HG03135 (cell line): ENCODE results near the gene ZNF425.
"Not testable (repeated sequence)": the region's sequence is repeated elsewhere in the genome, so short reads cannot be mapped to it uniquely, and the experiment has no call there.

ENCODE experiments used
- ATAC-seq: cut with Tn5 transposase; IDR thresholded peaks from one replicate; pipeline ENCODE4 v1.9.1; 2021; ENCODE audit warnings: mild to moderate bottlenecking, moderate library complexity; ENCODE audit not compliant: unreplicated experiment

ZNF425 gene, protein sequence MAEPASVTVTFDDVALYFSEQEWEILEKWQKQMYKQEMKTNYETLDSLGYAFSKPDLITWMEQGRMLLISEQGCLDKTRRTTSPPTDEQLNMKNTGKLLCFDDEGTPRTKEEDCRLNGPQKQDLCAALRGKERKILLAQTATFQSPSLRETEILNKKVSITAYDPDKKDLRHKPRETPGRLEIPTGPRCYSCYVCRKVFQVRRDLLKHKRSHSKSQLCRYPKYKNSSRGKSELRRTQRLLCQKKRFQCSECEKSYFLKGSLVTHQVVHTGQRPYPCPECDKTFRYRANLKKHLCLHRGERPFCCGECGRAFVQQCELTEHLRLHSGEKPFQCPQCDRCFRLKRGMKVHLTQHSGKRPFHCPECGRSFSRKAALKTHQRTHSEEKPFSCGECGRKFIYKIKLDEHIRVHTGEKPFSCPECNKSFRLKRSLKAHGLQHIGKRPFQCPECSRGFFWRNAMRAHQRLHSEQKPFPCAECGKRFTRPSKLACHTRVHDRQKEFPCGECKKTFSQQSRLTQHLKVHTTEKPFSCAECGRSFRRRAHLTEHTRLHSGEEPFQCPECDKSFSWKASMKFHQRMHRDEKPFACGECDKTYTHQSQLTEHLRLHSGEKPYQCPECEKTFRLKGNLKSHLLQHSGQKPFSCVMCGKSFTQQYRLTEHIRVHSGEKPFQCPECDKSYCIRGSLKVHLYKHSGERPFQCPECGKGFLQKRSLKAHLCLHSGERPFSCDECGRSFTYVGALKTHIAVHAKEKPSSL

DNA sequence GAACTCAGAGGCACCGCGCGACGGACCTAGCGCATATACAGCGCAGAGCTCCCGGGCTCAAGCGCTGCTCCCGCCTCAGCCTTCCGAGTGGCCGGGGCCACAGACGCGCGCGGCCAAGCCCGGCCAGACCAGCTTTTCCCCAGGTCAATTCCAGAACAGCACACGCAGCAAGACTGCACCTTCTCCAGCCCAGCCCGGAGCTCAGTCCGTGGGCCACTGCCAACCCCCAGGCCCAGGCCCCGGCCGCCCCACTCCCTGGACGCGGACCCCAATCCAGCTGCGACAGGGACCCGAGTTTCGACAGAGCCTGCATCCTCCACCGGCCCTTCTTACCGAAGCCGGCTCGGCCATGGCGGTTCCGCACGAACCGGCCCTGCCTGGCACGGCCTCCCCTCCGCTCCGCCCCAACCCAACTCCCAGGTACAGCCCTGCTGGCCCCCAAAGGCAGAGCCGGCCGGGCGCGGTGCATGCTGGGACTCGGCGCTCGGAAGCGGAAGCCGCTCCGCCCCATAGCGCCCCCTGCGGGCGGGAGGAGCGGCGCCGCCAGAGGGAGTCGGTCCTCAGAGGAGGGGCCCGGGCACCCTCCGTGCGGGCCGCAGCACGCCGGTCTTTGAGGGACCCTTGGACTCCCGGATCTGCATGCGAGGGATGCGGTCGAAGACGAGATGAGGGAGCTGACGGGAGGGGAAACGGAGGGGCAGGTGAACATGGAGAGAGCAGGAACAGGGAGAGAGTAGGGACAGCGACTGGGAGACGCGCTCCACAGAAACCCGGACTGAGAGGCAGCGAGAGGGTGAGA lies at the start of gene ZNF425:
ZNF425 (minus strand) TSS at position 462 of the 799 bp plus-strand sequence; CDS start at position 351, 111 bp downstream.
- peak; percentile 78 for ATAC-seq

DNA sequence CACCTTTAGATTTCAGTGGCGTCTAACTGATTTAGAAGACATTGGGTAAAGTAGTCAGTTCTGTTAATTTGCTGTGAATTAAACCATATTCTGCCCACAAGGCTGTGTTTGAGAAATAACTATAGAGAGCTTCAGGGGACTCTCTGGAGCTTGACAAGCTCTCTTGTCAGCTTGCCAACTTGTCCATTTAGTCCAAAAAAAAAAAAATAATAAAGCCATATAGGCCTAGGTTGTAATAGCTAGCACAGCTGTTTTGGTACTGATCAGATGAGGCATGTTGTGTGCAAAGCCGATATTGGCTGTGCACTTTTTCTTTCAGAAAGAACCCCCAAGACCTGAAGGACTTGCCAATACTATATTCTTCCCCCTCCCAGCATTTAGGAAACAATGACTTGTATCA lies 49.0 kb upstream of the ZNF425 start:
- no peak for ATAC-seq

DNA sequence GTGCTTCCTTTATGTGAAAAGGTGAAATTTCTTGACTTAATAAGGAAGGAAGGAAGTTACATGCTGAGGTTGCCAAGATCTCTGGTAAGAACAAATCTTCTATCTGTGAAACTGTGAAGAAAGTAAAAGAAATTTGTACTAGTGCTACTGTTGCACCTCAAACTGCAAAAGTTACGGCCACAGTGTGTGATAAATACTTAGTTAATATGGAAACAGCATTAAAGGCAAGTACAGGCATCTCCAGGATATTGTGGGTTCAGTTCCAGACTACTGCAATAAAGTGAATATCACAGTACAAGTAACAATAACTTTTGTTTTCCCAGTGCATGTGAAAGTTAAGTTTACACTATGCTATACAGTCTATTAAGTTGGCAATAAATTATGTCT lies 46.4 kb upstream of the ZNF425 start:
- ATAC-seq = no peak

DNA sequence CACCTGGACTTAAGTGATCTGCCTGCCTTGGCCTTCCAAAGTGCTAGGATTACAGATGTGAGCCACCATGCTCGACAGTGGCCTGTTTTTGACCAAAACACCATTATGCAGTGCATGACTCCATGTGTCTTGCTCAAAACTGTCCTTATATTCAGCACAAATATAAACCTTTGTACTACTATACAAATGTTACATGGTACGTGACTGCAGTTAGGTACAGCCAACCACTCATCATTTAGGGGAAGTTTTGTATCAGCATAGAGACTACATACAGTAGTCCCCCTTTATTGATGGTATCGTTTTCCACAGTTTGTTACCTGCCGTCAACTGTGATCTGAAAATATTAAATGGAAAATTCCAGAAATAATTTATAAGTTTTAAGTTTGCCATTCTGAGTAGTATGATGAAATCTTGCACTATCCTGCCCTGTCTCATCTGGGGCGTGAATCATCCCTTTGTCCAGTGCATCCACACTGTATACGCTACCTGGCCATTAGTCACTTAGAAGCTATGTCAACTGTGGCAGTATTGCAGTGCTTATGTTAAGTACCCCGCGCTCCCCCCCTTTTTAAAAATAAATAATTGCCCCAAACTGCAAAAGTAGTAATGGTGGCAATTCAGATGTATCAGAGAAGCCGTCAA lies 45.9 kb upstream of the ZNF425 start:
- ATAC-seq = no peak

DNA sequence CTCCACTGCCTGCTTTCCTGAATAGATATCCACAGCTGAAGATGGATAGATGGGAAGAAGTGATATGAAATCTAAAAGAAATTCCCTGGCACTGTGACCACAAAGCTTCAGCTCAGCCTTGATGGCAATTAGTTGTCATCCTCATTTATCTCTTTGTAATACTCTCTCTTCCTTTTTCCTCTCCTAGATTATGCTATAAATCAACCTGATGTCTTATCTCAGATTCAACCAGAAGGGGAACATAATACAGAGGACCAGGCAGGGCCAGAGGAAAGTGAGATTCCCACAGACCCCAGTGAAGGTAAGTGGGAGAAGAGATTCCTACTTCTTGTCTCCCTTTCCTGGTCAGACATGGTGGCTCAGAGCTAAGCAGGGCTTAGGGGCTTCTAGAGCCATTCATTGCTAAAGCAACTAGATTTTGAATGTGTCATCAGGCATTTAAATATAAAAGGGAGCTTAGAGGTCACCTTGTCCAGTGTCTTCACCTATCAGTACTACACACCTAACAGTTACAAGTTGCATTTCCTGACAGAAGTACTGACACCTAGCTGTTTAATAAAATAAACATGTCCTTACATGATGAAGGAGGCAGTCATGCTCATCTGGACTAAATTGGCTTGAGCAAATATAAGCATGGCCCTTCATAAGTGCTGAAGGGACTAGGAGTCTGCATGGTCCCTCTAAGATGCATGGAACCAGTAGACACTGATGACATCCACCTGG lies 40.7 kb upstream of the ZNF425 start:
- no peak for ATAC-seq

DNA sequence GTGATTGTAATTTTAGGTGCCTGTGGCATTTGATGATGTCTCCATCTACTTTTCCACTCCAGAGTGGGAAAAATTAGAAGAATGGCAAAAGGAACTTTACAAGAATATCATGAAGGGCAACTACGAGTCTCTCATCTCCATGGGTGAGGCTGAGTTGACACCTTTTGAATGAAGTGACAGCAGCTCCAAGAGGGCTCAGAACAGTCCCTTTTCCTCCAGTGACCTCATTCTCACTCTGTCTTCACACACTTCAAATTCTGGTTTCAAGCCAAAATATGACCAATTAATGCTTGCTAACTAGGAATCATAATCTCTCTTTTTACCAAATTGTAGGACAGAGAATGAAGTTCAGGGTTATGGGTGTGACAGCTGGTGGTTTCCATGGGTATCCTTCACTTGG lies 40.0 kb upstream of the ZNF425 start:
- no peak for ATAC-seq

DNA sequence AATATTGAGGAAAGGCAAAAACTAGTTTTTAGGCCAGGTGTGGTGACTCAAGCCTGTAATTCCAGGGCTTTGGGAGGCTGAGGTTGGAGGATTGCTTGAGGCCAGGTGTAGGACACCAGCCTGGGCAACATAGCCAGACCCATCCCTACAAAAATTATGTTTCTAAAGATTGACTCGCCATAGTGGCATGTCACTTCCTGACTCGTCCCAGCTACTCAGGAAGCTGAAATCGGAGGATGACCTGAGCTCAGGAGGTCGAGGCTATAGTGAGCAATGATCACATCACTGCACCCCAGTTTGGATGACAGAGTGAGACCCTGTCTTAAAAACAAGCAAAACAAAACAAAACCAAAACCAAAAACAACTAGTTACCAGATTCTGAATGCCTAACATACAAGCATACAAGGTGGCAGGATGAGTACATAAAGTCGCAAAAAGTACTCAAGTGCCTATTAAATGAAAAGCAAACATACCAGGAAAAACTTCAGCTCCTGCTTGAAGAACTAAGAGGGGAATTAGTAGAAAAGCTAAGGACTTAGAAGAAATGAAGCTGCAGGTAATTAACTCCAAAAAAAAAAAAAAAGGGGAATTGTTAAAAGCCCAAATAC lies 35.2 kb upstream of the ZNF425 start:
- no peak for ATAC-seq

DNA sequence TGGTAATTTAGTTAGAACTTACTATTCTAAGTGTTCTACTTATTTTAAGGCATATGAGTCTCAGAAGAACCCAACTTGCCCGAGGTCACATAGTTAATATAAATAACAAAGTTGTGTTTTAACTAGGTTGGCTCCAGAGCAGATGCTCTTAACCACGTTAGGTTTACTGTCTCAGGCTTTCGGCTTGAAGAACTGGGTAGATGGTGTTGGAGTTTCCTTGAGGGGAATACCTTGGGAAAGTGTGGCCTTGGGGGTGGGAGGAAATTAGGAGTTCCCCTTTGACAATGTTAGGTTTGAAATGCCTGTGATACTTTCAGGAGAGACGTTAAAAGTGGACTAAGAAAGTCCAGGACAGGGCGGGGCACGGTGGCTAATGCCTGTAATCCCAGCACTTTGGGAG lies 30.8 kb upstream of the ZNF425 start:
- ATAC-seq = no peak

DNA sequence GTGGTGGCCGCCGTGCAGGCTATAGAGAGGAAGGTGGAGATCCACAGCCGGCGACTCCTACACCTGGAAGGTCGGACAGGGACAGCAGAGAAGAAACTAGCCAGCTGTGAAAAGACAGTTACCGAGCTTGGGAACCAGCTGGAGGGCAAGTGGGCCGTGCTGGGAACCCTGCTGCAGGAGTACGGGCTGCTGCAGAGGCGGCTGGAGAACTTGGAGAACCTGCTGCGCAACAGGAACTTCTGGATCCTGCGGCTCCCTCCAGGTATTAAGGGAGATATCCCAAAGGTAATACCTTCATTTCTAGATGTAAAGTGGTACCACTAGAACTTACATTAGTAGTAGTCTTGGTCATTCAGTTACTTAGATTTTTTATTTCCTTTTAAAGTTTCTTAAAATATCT lies 27.9 kb upstream of the ZNF425 start:
- no peak for ATAC-seq

DNA sequence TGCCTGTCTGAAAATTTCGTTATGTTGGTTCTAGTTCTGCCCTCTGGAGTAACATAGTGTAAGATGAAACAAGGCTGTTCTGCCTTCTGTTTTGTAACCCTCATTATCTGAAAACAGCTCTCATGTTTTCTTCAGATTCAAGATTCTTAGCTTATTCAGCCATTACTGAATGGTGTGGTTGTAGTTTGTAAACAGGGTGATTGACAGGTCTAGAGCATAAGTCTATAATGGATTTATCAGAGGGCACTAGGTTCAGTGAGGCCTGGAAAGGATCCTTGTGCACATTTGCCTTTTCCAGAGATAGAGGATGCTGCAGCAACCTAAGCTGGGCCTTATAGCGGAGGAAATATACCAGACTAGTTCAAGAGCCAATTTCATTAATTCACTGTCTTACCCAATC lies 27.2 kb upstream of the ZNF425 start:
- no peak for ATAC-seq

DNA sequence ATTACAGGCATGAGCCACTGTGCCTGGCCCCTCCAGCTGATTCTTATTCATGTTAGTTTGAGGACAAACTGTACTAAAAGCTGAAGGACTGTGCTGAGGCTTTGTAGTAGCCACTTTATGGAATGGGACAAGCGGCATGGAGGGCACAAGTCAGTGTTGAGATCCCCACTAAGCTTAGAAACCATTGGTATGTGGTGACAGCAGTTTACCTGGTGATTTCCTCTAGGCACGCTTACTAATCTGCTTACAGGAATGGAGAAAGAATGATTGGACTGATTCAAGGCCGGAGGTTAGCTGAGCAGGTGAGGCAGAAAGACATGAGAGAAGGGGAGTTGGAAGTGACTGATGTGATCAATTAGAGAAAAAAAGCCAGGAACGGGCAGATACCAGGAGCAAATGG lies 24.9 kb upstream of the ZNF425 start:
- no peak for ATAC-seq

DNA sequence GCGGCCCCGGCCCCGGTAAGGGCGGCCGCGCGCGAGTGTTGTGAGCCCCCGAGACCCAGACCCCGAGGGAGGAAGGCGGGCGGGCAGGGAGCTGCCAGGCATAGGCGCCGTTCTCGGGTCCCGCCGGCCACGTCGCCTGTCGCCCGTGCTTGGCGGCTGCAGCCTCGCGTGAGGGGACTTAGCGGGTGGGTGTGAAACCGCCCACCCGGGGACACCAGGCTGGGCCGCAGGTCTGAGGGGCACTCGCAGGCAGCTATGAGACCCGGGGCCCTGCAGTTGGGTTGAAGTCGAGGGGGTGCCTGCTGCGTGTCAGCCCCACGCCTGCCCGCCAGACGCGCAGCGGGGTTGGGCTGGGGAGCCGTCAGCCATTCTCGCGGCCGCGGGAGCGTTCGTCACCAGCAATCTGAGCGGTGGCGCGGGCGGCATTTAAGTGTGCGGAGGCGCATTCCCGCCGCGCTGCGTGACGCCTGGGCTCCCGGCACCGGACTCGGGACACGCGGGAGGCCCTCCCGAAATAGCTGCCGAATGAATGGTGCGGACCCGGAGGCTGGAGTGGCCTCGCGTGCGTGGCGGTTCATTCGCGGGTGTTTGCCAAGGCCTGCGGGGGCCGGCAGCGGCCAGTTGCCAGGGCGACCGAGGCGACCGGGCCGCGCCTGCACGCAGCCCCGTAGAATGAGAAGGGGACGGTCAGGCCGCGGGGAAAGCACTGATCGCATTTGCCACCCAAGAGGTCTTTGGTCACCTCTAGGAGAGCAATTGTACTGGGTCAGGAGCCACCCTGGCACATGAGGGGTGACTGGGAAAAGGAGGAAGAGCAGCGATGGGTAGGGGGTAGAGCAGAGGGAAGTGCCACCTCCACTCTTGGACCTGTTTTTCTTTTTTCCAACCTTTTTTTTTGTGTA lies 21.9 kb upstream of the ZNF425 start:
- ATAC-seq = peak; percentile 36

DNA sequence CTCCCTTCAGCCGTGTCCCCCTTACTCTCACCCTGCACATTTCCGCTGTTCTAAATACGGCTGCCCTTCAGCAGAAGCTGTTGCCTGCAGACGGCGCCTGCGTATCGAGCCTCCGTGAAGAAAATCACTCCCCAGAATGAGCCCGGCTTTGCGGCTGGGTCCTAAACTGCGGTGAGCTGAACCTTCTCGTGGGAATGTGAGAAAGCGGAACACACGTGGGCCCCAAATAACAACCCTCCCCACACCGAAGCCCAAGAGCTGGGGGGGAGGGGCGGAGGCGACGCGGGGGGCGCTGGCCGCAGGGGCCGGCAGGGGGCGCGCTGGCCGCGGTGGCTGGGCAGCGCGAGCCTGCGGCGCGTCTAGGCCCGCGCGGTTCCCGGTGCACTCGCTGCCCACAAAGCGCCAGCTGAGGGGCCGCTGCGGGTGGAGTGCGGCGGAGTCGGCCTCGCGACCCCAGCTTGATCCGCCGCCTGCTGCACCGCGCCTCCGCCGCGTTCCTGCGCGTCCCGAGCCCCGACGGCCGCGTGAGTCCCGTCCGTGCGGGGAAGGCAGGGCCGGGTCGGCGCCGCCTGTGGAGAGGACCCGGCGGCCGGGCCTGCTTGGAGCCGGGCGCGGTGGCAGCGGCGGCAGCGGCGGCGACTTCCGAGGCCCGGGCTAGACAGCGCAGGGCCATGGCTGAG lies 21.1 kb upstream of the ZNF425 start, which contains the start of gene ZNF398:
ZNF398 (plus strand) TSS at position 382 of the 680 bp plus-strand sequence; CDS start at position 672, 290 bp downstream.
- peak; percentile 81 for ATAC-seq

DNA sequence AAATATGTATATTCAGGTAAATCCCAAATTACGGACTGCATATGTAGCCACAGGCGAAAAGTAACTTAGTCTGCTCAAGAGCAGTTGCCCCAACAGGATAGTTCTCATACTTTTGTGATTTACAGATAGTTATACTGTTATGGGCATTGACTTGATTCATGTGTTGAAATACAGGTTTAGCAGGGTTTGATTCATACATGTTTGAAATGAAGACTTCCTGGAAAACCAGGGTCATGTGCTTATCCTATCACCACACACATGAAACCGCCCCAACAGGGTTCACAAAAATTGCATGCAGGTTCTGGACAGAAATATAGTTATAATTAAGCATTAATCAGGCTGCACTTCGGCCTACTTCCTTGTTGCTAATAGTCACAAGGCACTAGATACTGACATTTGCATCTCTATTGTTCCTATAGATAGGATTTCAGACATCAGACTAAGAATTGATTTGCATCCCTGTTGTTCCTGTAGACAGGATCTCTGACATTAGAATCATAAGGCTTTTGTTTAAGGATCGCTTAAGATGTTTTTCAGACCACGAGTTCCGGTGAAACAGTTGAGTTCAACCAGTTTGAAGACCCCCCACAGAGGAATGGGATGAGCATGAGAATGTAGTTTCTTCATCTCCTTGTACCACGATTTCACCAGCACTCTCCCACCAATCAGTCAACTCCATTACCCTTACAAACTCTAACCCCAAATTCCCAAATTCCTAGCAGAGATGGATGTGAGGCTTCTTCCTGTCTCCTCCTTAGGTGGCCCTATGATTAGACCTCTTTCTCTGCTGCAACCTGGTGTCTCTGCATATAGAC lies 19.1 kb upstream of the ZNF425 start:
- ATAC-seq = no peak

DNA sequence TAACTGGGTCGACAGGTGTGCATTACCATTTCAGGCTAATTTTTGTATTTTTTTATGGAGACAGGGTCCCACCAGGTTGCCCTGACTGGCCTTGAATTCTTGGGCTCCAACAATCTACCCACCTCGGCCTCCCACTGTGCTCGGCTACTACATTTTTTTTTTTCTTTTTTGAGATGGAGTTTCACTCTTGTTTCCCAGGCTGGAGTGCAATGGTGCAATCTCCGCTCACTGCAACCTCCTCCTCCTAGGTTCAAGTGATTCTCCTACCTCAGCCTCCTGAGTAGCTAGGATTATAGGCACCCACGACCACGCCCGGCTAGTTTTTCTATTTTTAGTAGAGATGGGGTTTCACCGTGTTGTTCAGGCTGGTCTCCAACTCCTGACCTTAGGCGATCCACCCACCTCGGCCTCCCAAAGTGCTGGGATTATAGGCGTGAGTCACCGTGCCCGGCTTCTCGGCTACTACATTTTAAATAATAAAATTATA lies 18.4 kb upstream of the ZNF425 start:
- not testable (repeated sequence) for ATAC-seq

DNA sequence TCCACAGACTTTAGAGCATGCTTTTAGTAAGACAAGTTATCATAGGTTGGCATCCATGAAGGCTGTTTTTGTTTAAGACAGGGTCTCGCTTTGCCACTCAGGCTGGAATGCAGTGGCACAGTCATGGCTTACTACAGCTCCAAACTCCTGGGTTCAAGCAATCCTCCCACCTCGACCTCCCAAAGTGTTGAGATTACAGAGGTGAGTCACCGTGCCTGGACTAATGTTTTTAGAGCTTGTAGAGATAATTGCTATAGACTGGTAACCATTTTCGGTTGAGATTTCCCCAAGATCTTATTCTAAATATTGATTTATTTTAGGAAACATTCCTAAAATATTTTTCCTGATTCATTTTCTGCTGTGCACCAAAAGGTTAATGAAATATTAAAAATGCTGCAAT lies 15.8 kb upstream of the ZNF425 start:
- ATAC-seq = no peak

DNA sequence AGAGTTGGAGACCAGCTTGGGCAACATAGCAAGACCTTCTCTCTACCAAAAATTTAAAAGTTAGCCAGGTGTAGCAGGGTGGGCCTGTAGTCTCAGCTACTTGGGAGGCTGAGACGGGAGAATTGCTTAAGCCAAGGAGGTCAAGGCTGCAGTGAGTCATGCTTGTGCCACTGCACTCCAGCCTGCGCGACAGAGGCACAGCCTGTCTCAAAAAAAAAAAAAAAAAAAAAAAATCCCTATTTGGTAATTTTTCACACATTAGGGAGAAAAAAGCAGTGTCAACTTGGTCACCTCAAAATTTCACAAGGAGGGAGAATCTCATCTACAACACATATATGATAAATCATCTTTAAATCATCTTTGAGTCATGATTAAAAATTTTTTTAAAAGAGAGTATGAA lies 14.7 kb upstream of the ZNF425 start:
- ATAC-seq = no peak
